Esophagus squamous epithelium (tissue), 4 donors: ENCODE measurements around the gene ITPKB.

Source experiments
- POLR2A ChIP-seq, 4 donors: fragments of 450-650 bp; IDR thresholded peaks; one replicate each; pipeline ENCODE4 v1.6.1; 2017; ENCODE audit warnings: antibody characterized with exemption in 4 of 4, mild to moderate bottlenecking in 4 of 4, moderate library complexity in 3 of 4
- TF ChIP-seq, protein P1 (sequence below), 6 experiments: fragments of 450-650 bp in 4 of 6; fragments of 200-600 bp in 2 of 6; sonication (generic) in 2 of 6; IDR thresholded peaks; one replicate each; pipeline ENCODE4 v1.5.1; 2016 to 2019; ENCODE audit warnings: antibody characterized with exemption in 6 of 6, mild to moderate bottlenecking in 4 of 6, moderate library complexity in 4 of 6

DNA sequence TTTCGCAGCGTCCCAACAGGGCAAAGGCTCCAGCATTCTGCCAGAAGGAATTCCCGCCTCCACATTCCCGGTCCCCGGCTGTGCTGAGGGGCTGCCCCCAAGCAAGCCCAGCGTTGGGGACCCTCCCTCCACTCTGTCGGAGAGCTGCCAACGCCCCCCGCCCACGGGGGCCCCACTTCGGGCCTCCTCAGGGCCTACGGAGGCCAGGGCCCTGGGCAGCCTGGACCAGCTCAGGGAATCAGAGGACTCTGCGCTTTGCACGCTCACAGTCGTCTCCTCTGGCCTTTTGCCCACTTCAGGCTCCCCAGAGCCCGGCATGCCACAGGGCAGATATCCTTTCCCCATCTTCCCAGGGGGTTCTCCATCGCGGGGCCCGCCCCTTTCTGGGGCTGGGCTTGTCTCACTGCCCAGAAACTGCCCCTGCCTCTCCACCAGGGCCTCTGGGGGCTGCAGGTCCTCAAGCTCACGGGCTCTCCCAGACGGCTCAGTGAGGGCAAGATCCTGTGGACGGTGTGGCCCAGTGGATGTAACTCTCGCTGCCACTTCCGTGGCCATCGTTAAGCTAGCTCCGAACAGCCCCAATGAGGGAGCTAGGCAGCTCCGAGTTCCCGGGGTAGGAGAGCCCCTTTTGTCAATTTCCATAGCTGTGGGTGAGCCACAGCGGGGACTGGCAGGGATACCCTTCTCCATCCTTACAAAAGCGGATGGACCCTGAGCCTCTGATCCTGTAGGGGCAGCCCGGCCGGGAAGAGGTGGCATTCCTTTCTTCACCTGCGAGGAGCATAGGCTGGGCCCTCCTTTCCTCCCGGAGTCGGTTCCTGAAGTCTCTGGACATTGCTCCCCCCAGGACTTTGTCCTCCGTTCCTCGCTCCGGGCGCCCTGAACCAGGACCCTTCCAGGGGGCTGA, 2.8 kb downstream of the ITPKB start:
- TF ChIP-seq POLR2A (IDR thresholded peaks at IDR 0.05), result peak in 1 of 4 donors; percentile 25
- TF ChIP-seq, protein P1, sequence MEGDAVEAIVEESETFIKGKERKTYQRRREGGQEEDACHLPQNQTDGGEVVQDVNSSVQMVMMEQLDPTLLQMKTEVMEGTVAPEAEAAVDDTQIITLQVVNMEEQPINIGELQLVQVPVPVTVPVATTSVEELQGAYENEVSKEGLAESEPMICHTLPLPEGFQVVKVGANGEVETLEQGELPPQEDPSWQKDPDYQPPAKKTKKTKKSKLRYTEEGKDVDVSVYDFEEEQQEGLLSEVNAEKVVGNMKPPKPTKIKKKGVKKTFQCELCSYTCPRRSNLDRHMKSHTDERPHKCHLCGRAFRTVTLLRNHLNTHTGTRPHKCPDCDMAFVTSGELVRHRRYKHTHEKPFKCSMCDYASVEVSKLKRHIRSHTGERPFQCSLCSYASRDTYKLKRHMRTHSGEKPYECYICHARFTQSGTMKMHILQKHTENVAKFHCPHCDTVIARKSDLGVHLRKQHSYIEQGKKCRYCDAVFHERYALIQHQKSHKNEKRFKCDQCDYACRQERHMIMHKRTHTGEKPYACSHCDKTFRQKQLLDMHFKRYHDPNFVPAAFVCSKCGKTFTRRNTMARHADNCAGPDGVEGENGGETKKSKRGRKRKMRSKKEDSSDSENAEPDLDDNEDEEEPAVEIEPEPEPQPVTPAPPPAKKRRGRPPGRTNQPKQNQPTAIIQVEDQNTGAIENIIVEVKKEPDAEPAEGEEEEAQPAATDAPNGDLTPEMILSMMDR (IDR thresholded peaks at IDR 0.05), result no peak
